ENCODE results near the gene ZYG11B.
"Not testable (repeated sequence)": the region's sequence is repeated elsewhere in the genome, so short reads cannot be mapped to it uniquely, and the experiment has no call there.

The ZYG11B gene

GRCh38 chr1:52834798-52835197, 108.5 kb downstream of the ZYG11B start:
- H3K9me3 Mint-ChIP-seq: no peaks in the 10 kb centered on the region
- H3K4me3 Mint-ChIP-seq: no peak overlapping the region
- H3K27ac Mint-ChIP-seq: no peak overlapping the region

GRCh38 chr1:52836035-52836434, 109.8 kb downstream of the ZYG11B start:
- Mint-ChIP-seq H3K27me3 (peaks cover 13% of the 10 kb centered on the region), H3K9me3 (no peaks in the 10 kb centered on the region), H3K4me3 (no peak overlapping the region), H3K27ac (no peak overlapping the region), H3K4me1 (no peaks in the 10 kb centered on the region), H3K36me3 (ENCODE audit: low read depth) (no peaks in the 10 kb centered on the region)
- ATAC-seq (no peak), DNase-seq (no peak)

More at GRCh38 chr1:52834798-52835197, 108.5 kb downstream of the ZYG11B start:
- no peak for ATAC-seq
- no peak for DNase-seq
- Mint-ChIP-seq H3K27me3 (peaks cover 11% of the 10 kb centered on the region), H3K4me1 (no peaks in the 10 kb centered on the region), H3K36me3 (ENCODE audit: low read depth) (no peaks in the 10 kb centered on the region)

GRCh38 chr1:52839175-52839574, 112.9 kb downstream of the ZYG11B start:
- not testable (repeated sequence) for H3K9me3 Mint-ChIP-seq; ATAC-seq; H3K36me3 Mint-ChIP-seq (ENCODE audit: low read depth); H3K4me3 Mint-ChIP-seq; H3K4me1 Mint-ChIP-seq; DNase-seq; H3K27ac Mint-ChIP-seq
- peaks cover 30% of the 10 kb centered on the region for H3K27me3 Mint-ChIP-seq

- Mint-ChIP-seq H3K4me1 (peaks cover 2% of the 10 kb centered on the region), H3K9me3 (no peaks in the 10 kb centered on the region), H3K4me3 (peak within 1 kb of the TSS; percentile 64), H3K27me3 (peaks cover 33% of the 10 kb centered on the region), H3K36me3 (ENCODE audit: low read depth) (no peaks in the 10 kb centered on the region), H3K27ac (no peak within 1 kb of the TSS)
- peak; percentile 74 for DNase-seq
- peak; percentile 99 for ATAC-seq
These were observed 116.5 kb downstream of the ZYG11B start, which contains the start of gene ZYG11A for GRCh38 chr1:52842643-52843310. Gene ZYG11A, plus strand, starts transcription at chr1:52842760. Its CDS starts 124 bp downstream, at chr1:52842884.

GRCh38 chr1:52845119-52845518, 118.9 kb downstream of the ZYG11B start:
- peaks cover 36% of the 10 kb centered on the region for H3K27me3 Mint-ChIP-seq
- not testable (repeated sequence) for H3K27ac Mint-ChIP-seq; ATAC-seq; H3K4me1 Mint-ChIP-seq; DNase-seq; H3K36me3 Mint-ChIP-seq (ENCODE audit: low read depth); H3K9me3 Mint-ChIP-seq; H3K4me3 Mint-ChIP-seq

- no peak for ATAC-seq
- DNase-seq: no peak
- no peak overlapping the region for H3K27ac Mint-ChIP-seq
- no peaks in the 10 kb centered on the region for H3K9me3 Mint-ChIP-seq
- H3K36me3 Mint-ChIP-seq (ENCODE audit: low read depth): no peaks in the 10 kb centered on the region
- no peak overlapping the region for H3K4me3 Mint-ChIP-seq
- H3K27me3 Mint-ChIP-seq: peaks cover 27% of the 10 kb centered on the region
- peaks cover 2% of the 10 kb centered on the region for H3K4me1 Mint-ChIP-seq
These were observed 122.2 kb downstream of the ZYG11B start for GRCh38 chr1:52848423-52848822.

GRCh38 chr1:52850951-52851350, 124.7 kb downstream of the ZYG11B start:
- Mint-ChIP-seq H3K36me3 (ENCODE audit: low read depth) (no peaks in the 10 kb centered on the region), H3K27me3 (peaks cover 11% of the 10 kb centered on the region), H3K4me3 (no peak overlapping the region), H3K4me1 (no peaks in the 10 kb centered on the region), H3K9me3 (no peaks in the 10 kb centered on the region), H3K27ac (no peak overlapping the region)
- no peak for DNase-seq
- no peak for ATAC-seq

- H3K9me3 Mint-ChIP-seq: no peaks in the 10 kb centered on the region
- no peaks in the 10 kb centered on the region for H3K36me3 Mint-ChIP-seq (ENCODE audit: low read depth)
- ATAC-seq (no peak), DNase-seq (no peak)
- H3K4me1 Mint-ChIP-seq: no peaks in the 10 kb centered on the region
- H3K4me3 Mint-ChIP-seq: no peak overlapping the region
- no peak overlapping the region for H3K27ac Mint-ChIP-seq
- peaks cover 6% of the 10 kb centered on the region for H3K27me3 Mint-ChIP-seq
These were observed 126.6 kb downstream of the ZYG11B start for GRCh38 chr1:52852854-52853253.

GRCh38 chr1:52855584-52855983, 129.3 kb downstream of the ZYG11B start:
- ATAC-seq (no peak), DNase-seq (no peak)
- H3K4me1 Mint-ChIP-seq: no peaks in the 10 kb centered on the region
- no peaks in the 10 kb centered on the region for H3K9me3 Mint-ChIP-seq
- H3K4me3 Mint-ChIP-seq: no peak overlapping the region
- H3K27me3 Mint-ChIP-seq: peaks cover 2% of the 10 kb centered on the region
- no peak overlapping the region for H3K27ac Mint-ChIP-seq
- H3K36me3 Mint-ChIP-seq (ENCODE audit: low read depth): no peaks in the 10 kb centered on the region

- ATAC-seq (no peak), DNase-seq (no peak)
- Mint-ChIP-seq H3K9me3 (no peaks in the 10 kb centered on the region), H3K27me3 (no peaks in the 10 kb centered on the region), H3K4me1 (no peaks in the 10 kb centered on the region), H3K4me3 (no peak overlapping the region), H3K36me3 (ENCODE audit: low read depth) (no peaks in the 10 kb centered on the region), H3K27ac (no peak overlapping the region)
These were observed 129.8 kb downstream of the ZYG11B start for GRCh38 chr1:52856026-52856425.

GRCh38 chr1:52857443-52857842, 131.2 kb downstream of the ZYG11B start:
- Mint-ChIP-seq H3K4me3 (no peak overlapping the region), H3K4me1 (no peaks in the 10 kb centered on the region), H3K36me3 (ENCODE audit: low read depth) (no peaks in the 10 kb centered on the region), H3K27me3 (no peaks in the 10 kb centered on the region), H3K9me3 (no peaks in the 10 kb centered on the region), H3K27ac (no peak overlapping the region)
- DNase-seq (no peak), ATAC-seq (no peak)

- no peak overlapping the region for H3K4me3 Mint-ChIP-seq
- ATAC-seq: no peak
- H3K27ac Mint-ChIP-seq: no peak overlapping the region
- no peaks in the 10 kb centered on the region for H3K9me3 Mint-ChIP-seq
- no peaks in the 10 kb centered on the region for H3K36me3 Mint-ChIP-seq (ENCODE audit: low read depth)
- H3K27me3 Mint-ChIP-seq: peaks cover 7% of the 10 kb centered on the region
- DNase-seq: no peak
- H3K4me1 Mint-ChIP-seq: no peaks in the 10 kb centered on the region
These were observed 136.6 kb downstream of the ZYG11B start for GRCh38 chr1:52862666-52863458.

- no peak overlapping the region for H3K4me3 Mint-ChIP-seq
- no peaks in the 10 kb centered on the region for H3K4me1 Mint-ChIP-seq
- no peak for DNase-seq
- H3K36me3 Mint-ChIP-seq (ENCODE audit: low read depth): no peaks in the 10 kb centered on the region
- peak; percentile 52 for ATAC-seq
- H3K27ac Mint-ChIP-seq: no peak overlapping the region
- peaks cover 7% of the 10 kb centered on the region for H3K27me3 Mint-ChIP-seq
- no peaks in the 10 kb centered on the region for H3K9me3 Mint-ChIP-seq
These were observed 141.0 kb downstream of the ZYG11B start for GRCh38 chr1:52867087-52867863.

GRCh38 chr1:52869727-52870126, 143.5 kb downstream of the ZYG11B start:
- H3K4me3 Mint-ChIP-seq; H3K36me3 Mint-ChIP-seq (ENCODE audit: low read depth); H3K27me3 Mint-ChIP-seq; H3K27ac Mint-ChIP-seq; H3K9me3 Mint-ChIP-seq; ATAC-seq; H3K4me1 Mint-ChIP-seq; DNase-seq: not testable (repeated sequence)
